Measurements from ENCODE around the gene LRCOL1.

DNA sequence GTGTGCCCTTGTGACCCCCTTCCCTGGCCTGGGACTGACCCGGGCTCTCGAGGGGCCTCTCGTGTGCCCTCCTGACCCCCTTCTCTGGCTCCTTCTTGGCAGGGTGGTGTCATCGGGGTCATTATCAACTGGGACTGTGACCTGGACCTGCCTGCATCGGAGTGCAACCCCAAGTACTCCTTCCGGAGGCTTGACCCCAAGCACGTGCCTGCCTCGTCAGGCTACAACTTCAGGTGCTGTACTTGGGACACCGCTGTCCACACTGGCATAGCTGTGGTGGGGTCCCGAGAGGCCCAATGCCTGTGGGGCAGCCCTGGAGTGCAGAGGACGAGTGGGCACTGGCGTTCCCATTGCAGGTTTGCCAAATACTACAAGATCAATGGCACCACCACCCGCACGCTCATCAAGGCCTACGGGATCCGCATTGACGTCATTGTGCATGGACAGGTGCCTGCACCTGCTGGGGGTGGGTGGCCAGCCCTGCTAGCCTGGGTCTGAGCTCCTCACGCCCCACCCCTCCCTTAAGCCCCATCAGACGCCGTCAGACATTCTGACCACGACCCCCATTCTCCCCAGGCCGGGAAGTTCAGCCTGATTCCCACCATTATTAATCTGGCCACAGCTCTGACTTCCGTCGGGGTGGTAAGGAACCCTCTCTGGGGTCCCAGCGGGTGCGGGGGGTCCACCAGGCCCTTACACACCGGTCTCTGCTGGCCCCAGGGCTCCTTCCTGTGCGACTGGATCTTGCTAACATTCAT, 10.7 kb upstream of the LRCOL1 start:
- no peak for TF ChIP-seq CTCF (tag by site-specific recombination; IDR thresholded peaks at IDR 0.05)
- no peak for TF ChIP-seq ZNF366 (tag by site-specific recombination; conservative IDR thresholded peaks at IDR 0.05)
- TF ChIP-seq TRIM28 (IDR thresholded peaks at IDR 0.05; ENCODE audit: borderline replicate concordance, low read length), result no peak
- TF ChIP-seq ZNF707 (tag by site-specific recombination; IDR thresholded peaks at IDR 0.05), result no peak
- no peak for TF ChIP-seq ZNF792 (tag by site-specific recombination; IDR thresholded peaks at IDR 0.05)
- TF ChIP-seq, protein P1, sequence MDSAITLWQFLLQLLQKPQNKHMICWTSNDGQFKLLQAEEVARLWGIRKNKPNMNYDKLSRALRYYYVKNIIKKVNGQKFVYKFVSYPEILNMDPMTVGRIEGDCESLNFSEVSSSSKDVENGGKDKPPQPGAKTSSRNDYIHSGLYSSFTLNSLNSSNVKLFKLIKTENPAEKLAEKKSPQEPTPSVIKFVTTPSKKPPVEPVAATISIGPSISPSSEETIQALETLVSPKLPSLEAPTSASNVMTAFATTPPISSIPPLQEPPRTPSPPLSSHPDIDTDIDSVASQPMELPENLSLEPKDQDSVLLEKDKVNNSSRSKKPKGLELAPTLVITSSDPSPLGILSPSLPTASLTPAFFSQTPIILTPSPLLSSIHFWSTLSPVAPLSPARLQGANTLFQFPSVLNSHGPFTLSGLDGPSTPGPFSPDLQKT (IDR thresholded peaks at IDR 0.05; ENCODE audit: borderline replicate concordance, low read depth, low read length), result no peak
- no peak for TF ChIP-seq OSR2 (tag by site-specific recombination; IDR thresholded peaks at IDR 0.05)
- TF ChIP-seq, protein P2, sequence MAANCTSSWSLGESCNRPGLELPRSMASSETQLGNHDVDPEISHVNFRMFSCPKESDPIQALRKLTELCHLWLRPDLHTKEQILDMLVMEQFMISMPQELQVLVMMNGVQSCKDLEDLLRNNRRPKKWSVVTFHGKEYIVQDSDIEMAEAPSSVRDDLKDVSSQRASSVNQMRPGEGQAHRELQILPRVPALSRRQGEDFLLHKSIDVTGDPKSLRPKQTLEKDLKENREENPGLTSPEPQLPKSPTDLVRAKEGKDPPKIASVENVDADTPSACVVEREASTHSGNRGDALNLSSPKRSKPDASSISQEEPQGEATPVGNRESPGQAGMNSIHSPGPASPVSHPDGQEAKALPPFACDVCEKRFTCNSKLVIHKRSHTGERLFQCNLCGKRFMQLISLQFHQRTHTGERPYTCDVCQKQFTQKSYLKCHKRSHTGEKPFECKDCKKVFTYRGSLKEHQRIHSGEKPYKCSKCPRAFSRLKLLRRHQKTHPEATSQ (tag by site-specific recombination; IDR thresholded peaks at IDR 0.05), result no peak
- TF ChIP-seq SALL2 (tag by site-specific recombination; IDR thresholded peaks at IDR 0.05; ENCODE audit: borderline replicate concordance), result no peak
